Stimulated activated CD8-positive, alpha-beta memory T cell treated with anti-CD3 and anti-CD28 coated beads, Interleukin-4, amount 100 ng/mL, for 24 hours (primary cell): ENCODE data around the gene EHD4.

Experiments
- DNase-seq: peaks from one replicate; pipeline ENCODE4 v3.0.0-alpha.2; 2020; ENCODE audit warnings: low read depth

The EHD4 gene

DNA sequence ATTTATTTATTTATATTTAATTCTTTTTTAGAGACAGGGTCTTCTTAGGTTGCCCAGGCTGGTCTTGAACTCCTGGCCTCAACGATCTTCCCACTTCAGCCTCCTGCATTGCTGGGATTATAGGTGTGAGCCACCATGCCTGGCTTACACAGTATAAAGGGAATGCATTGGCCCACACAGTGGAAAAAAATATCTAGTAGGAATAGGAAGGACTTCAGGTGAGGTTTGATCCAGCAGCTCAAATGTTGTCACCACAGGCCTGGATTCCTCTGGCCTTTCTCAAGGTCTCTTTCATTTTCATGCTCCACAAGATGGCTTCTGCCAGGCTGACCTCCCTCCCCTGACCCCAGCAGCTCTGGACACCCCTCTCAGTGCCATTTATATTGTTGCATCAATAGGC is 76.4 kb downstream of the EHD4 start:
- DNase-seq = no peak

DNA sequence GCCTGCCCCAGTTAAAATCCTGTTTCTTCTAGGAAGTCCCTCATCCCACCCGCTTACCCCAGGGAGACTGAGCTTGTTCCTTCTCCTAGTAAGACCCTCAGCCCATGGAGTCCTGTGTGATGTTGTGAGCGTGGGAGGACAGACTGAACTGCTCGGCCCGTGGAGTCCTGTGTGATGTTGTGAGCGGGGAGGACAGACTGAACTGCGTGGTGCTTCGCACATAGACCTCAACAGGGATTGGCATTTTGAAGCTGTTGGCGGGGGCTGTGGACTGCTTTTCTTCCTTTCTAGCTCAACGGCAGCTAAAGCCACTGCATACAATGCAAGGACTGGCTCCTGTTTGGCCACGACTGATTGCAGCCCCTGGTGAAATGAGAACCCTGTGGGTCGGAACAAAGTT is 76.9 kb downstream of the EHD4 start:
- DNase-seq = no peak

DNA sequence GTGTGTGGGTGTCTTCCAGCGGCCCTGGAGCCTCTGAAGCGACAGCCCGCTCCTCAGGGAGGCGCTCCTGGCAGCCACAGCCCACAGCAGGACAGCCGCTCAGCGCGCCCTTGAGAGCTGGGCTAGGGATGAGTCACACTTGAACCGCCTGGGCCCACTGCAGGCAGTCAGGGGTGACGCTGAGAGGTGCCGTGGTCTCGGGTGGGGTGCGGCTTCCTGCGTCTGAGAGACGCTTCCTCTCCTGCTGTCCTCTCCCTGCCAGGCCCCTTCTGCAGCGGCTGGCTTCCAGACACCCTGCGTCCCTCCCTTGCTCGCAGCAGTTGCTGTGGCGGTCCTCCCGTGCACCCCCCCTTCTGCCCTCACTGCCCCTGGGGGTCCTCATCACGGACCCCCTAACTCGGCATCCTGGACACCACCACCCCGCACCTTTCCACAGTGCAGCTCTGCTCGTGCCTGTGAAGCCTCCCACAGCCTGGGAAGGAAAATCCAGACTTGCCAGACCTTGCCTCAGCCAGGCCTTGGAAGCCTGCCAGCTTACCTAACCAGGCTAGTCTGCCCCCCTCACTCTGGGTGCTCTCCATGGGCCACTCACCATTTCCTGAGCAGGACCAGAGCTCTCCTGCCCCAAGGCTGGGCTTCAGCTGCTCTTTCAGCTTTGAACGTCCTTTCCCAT is 77.4 kb downstream of the EHD4 start:
- DNase-seq = peak; percentile 72

DNA sequence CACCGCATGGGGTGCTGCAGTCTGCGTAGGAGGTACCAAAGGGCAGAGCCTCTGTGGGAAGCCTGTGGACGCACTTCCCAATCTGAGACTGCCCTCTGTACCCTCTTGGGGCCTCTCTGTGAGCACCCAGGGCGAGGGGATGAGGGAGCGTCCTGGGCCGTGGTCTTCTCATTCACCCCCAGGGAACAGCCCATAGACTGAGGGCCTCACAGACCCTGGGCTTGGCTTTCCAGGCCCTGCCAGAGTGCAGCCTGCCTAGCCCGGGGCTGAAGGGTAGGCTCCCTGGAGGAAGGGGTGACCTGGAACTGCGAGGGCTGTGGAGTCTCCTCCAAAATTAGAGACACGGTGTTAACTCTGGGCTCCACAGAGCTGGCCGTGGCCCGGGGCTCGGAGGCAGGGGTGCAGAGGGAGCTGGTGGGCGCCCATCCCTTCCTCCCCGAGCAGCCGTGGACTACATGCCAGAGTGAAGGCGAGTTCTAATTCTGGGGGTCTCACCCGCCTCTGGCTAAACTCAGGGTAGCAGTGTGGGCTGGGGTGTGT is 78.0 kb downstream of the EHD4 start:
- no peak for DNase-seq

DNA sequence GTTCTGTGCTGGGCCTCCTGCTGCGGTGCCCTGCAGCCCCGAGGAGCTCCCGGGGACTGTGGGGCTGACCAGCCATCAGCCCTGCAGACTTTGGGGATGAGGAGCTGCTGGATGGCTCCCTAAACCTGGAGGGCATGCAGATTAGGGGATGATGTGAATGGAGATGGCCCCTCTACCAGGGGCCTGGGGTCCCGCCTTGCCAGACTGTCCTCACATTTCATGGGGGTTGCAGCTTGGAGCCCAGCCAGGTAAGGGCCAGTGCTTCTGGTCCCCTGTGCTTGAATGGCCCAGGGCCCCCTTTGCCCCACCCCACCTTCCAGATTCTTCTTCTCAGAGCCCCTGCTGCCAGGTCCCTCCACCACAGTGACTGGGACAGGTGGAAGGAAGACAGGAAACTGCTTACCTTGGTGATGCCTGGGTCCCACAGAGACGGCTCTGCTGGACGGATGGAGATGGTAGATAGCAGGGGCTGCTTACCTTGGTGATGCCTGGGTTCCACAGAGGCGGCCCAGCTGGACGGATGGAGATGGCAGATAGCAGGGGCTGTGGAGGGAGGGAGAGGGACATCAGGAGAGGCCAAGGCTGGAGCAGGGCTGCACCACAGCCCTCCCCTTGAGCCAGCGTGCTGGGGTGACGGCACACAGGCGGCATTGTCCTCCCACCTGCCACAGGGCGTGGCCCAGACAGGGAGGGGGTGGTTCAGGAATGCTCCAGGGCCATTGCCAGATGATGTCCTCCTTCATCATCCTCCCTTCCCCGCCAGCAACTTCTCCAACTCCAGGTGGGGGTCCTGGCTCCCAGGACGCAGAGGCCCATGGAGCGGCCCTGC is 78.7 kb downstream of the EHD4 start, which contains the start of gene SPTBN5:
Gene SPTBN5, minus strand, starts transcription at position 632 of the 829 bp plus-strand sequence. Its CDS starts 556 bp downstream, at position 76.
- no peak for DNase-seq

DNA sequence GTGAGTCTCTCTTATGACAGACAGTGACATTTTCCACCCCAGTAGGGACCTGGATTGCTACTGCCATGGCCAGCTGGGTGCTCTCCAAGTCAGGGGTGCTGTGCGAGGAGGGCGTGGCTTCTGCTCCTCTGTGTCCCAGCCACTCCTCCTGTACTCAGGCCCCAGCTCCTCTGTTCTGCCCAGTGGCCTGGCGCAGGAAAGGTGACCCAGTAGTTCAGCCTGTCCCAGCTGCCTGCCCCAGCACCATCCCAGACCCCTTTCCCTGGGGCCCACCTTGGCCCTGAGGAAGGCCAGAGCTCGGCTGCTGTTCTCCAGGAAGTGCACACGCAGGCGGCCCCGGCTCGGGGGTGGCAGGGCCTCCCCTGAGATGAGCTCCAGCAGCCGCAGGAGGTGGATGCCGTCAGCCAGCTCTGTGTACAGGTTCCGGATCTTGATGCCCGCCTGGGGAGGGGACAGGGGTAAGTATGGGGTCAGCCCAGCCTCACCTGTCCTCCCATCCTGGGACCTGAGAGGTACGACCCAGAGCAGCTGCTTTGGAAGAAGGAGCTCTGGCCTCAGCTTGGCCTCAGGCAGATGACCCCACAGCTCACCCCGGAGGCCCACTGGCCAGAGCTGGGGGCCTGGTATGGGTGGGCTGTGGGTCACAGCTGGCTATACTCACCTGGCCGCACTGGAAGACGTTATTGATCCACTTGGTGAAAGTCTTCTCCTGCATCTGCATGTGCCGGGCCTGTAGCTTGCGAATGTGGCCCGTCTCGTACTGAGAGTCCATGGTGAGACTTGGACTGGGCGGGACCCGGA is 79.5 kb downstream of the EHD4 start:
- DNase-seq = no peak

DNA sequence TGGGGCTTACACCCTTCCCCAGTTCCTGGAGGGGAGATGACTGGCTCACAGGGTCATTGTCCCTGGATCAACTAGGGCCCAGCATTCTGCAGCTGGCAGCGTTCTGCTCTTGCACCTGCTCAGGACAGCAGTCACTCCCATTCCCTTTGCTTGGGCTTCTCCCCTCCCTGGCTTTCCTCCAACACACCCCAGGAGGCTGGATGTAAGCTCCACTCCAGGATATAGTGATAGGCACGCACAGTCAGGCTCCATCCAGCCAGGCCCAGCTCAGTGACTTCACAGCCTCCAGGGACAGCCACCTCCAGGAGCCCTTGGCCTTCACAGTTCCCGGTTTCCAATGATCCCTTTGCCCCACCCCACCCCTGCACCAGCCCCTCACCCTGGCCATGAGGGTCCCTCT is 80.4 kb downstream of the EHD4 start:
- no peak for DNase-seq

DNA sequence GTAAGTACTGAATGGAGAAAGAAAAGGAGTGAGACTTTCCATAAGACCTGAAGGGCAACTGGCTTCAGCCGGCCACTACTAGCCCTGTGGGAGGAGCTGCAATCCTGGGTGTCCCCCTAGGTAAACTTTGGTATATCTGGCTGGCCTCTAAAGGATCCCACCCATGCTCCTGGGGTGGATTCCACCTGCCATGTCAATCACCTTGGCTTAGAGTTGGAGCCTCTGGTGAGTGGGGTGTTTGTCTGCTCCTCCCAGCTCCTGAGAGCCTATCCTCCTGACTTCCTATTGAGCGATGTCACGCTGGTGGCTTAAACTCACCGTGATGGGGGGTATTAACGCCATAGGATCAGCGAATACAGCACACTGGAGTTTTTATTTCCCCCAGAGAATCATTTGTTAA is 81.1 kb downstream of the EHD4 start:
- DNase-seq = no peak

DNA sequence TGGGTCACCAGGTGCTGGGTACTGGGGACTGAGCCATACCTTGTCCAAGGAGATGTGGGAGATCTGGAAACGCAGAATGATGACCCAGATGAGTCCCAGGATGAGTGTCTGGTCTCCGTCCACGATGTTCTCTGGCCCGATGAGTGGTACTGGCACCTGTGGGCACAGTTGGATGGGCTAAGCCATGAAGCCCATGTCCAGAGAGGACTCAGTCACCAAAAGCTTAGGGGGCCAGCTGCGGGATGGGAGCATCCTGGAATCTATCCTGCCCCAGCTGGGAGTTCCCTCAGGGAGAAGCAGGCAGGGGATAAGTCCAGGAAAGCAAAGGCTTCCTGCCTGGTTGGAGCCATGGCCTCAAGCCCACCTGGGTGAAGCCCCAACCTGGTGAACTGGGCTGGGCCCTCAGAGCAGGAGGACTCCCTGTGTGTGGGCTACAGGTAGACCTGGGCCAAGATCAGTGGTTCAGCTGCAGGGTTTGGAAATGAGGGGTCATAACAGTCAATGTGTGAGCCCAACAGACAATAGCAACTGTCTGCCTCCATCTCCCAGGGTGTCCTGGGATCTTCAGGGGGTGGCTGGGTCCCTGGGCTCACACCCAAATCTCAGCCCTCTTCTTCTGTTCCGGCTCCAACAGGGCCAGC is 82.2 kb downstream of the EHD4 start:
- no peak for DNase-seq

DNA sequence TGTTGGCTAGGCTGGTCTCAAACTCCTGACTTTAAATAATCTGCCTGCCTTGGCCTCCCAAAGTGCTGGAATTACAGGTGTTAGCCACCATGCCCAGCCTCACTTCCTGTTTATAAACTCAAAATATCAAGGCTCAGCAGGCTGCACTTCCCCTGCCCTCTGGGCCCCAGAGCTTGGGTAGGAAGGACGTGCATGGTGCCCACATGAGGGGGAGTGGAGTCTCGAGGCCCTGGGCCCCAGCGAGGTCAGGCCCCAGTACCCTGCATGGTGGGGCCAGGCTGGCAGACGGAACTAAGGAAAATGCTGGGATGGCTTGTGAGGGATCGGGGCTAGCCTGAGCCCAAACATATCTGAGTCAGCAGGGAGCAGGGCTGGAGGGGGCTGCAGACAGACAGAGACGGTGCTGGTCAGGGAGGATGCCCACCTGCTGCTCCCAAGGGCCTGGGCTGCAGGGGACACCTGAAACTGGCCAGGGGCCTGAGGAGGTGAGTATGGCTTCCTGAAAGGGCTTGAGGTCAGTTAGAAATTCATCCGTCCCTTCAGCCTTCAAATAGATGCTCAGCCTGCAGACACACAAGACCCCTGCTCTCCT is 83.6 kb downstream of the EHD4 start:
- DNase-seq = no peak

DNA sequence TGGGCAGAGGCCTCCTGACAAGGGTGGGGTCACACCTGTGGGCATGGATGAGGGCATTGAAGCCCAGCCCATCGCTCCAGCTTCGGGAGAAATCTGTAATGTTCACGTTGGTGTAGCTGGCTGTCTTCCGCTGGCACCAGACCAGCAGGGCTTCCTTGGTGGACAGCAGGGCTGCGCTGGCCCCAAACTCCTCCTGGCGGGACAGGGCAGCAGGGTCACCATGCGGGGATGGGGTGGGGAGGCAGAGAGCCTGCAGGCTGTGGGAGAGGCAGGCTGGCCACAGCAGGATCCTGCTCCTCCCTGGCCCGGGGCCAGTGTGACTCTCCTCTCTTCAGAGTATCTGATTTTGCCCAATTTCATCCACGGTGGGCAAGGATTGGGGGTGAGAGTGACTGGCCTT is 84.5 kb downstream of the EHD4 start:
- DNase-seq = no peak

DNA sequence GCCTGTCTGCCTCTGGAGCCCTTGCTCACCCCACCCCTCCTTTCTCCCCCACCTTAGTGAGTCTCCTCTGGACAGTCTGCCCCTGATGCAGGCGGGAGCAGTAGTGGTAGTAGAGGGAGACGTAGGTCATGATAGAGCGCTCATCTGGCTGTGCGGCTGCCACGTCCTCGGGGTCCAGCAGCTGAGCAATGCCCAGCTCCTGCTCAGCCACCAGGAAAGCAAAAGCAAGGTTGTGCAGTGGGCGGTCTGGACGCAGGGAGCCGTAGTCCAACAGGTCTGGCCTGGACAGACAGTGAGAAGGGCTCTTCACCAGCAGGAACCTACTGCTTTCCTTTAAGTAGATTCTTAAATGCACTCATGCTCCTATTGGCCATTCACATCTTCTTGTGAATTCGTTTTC is 85.2 kb downstream of the EHD4 start:
- DNase-seq = no peak

DNA sequence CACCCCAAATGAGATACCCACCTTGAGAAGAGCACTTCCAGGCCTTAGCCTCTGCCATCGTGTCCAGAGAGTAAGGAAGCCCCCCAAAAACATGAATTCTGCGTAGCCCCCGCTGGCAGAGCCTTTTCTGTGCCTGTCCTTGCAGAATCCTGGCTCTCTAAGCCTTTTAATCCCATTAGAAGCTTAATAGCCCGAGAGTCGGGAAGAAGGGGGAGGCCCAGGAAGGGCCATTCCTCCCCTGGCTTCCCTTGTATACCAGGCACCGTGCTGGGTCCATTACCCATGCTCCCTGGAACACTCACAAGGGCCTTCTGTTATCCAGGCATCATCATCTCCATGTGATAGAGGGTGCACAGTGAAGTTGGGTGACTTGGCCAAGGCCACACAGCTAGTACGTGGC is 85.6 kb downstream of the EHD4 start:
- DNase-seq = no peak

DNA sequence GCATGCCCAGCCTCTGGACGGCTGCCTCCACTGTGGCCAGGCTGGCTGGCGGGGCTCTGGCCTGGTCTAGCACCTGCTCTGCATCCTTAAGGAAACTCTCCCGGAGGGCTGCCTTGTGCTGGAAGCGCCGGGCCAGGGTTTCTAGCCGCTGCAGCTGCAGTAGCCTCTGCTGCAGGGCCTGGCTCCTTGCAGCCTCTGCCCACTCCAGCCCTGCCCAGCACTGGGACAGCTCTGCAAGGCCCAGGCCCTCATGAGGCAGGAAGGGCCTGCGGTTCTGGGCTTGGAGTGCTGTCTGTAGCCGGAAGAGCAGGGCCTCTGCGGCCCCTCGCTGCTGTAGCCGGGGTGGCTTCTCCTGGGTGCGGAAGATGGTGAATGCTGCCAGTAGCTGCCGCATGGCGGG is 86.5 kb downstream of the EHD4 start:
- no peak for DNase-seq

DNA sequence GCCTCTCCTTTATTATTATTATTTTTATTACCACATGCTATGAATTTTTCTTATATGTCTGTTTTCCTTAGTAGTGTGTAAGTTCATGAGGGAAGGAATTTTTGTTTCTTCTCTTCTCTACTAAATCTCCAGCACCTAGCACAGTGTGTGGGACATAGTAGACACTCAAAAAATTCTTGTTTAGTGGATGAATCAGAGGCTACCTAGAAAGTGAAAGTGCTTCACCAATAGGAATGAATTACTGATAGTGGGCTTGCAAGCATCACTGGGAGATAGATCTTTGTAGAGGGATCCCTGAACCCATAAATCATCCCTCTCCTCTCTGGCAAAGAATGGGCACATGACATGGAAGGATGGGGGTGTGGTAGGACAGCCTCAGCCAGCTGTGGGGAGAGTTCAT is 87.0 kb downstream of the EHD4 start:
- DNase-seq = no peak

DNA sequence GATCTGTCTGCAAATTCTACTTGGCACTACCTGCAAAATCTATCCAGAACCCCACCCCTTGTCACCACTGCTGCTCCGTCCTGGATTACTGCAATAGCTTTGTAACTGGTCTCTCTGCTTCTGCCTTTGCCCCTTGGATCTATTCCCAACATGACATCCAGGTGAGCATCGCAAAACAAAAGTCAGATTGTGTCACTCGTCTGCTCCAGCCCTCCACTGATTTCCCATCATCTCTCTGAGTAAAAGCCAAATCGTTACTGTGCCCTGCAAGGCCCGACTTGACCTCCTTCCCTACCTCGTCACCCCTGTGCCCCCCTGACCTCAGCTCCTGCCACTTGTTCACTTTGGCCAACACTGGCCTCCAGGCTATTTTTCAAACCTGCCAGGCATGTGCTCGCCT is 87.9 kb downstream of the EHD4 start:
- no peak for DNase-seq

DNA sequence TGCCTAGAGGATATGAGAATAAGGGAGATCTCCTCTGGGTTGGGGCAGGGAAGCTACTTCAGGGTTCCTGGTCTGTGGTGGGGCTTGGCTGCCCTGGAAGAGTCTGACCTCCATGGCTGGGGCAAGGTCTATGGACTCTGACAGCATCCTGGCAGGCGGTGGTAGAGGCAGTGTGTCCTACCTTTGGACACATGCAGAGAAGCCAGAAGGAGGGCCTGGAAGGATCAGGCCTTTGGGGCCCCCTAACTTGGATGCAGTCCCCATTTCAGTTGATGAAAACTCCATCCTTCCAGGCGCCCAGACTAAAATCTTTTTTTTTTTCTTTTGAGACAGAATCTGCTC is 88.9 kb downstream of the EHD4 start:
- DNase-seq = no peak

DNA sequence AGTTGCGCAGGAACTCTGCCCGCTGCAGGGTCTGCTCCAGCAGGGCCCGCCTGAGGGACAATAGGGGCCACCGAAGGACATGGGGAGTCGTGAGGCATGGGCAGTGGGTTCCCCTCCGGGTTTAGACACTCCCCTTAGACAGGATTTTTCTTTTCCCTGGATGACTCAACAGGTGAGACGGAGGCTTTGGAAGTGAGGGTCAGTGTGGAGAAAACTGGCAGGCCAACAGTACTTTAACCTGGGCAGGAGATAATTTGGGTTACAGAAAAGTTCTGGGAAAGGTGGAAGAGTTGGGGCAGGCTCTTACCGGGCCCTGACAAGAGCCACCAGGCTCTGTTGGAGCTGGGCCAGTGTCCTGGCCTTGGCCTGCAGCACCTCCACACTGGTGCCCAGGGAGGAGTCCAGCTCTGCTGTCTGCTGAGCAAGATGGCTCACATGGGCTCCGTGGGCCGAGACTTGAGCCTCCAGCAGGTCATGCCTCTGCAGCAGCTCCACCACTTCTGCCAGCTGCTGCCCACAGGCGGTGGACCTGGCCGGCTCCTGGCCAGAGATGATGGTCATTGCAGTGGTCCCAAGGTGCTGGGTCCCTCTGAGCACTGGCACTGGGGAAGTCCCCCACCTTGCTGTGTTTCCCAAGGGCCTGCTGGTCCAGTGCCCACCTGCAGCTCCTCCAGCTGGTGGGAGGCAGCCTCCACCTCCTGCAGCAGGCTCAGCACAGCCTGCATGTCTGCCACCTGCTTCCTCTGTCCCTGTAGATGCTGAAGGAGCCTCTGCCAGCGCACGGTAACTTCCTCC is 89.5 kb downstream of the EHD4 start:
- no peak for DNase-seq

DNA sequence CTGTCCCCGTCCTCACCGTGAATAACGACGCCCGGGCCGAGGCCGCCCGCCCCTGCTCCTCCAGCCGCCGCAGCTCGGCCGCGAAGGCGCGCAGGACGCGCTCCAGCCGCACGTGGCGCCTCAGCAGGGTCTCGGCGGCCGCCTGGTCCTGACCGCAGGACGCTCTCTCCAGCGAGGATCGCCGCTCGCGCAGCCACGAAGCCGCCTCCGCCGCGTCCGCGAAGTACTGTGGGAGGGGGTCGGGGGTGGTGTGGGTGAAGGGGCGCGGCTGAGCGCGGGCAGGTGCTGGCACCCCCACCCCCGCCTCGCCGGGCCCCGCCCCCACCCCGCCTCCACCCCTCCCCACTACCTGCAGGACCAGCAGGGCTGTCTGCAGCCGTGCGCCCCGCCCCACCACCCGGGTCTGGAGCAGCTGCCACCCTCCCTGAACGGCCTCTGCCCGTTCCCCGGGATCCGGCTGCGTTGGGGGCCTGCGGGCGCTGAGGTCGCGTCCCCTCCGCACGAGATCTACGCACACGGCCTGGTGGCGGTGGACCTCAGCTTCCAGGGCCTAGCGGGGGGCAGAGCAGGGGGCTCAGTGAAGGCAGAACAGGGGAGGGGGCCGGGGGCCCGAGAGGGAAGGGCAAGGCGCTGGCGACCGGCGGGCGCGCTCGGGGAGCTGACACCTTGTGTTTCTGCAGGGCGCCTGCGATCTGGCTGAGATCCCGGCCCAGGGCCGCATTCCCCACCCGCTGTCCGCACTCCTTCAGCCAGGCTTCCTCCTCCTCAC is 90.3 kb downstream of the EHD4 start:
- DNase-seq = no peak

DNA sequence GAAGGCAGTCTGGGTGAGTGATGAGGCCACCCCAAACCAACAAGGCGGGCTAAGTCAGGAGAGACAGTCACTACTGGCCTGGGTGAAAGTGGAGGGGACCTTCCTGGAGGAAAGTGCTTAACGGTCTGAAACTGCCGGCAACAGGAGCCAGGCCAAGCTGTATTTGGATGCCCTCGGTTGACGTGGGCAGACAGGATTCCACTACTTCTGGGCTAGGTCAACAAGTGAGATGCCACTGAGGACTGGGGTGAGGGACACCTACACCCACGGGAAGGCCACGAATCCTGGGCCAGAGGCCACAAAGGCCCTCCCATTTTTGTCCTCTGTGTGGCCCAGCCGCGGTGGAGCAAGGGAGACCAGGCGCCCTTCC is 90.8 kb downstream of the EHD4 start:
- no peak for DNase-seq
